ENCODE data around the gene SYT11.
"Not testable (repeated sequence)": the region's sequence is repeated elsewhere in the genome, so short reads cannot be mapped to it uniquely, and the experiment has no call there.

The SYT11 gene

GRCh38 chr1:155860970-155861510, 1.7 kb downstream of the SYT11 start:
- no peak for DNase-seq

DNA sequence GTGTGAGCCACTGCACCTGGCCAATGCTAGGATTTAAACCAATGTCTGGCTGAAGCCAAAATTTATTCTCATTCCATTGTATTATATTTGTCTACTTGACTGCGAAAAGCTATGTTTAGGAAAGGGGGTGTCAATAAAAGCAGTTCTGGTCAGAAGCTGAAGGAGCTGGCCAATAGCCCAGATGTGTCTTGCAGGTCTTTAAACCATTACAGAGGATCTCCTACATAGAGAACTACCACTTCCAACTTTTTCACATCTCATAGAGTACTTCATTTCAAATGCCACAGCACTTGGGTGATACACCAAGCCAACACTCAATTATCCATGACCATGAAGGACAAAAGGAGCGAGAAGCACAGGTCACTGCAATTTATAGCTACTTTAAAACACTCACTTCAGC, 2.5 kb downstream of the SYT11 start:
- DNase-seq = no peak

- no peak for DNase-seq
Measured at GRCh38 chr1:155864393-155864792, 5.0 kb downstream of the SYT11 start.

DNA sequence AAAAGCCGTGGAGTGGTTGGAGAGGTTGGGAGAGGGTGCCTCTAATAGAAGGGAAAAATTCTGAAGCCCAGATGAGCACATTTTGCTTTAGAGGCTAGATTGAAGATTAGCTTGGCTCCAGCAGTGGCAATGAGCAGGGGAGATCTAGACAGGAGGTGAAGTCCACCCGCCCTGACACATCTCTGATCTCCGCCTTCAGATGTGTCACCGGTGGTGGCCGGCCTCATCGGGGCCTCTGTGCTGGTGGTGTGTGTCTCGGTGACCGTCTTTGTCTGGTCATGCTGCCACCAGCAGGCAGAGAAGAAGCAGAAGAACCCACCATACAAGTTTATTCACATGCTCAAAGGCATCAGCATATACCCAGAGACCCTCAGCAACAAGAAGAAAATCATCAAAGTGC, 8.4 kb downstream of the SYT11 start:
- no peak for DNase-seq

- no peak for DNase-seq
Measured at GRCh38 chr1:155871390-155871789, 12.0 kb downstream of the SYT11 start.

DNA sequence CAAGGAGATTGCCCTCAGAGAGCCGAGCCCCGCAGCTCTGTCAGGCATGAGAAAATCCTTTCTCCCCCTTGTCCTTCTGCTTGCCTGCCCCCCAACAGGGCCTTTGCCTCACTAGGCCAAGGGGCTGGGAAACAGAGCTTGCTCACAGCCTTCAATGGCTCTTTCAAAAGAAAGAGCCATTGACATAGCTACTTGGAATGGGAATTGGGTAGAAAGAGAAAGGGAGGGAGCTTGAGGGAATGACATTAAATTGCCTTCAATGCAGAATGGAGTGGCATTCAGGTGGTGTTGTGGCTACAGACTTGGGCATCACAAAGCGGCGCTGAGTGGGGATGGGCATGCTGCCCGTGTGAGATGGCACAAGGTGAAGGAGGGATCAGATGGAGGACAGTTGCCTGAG, 13.2 kb downstream of the SYT11 start:
- DNase-seq = no peak

DNA sequence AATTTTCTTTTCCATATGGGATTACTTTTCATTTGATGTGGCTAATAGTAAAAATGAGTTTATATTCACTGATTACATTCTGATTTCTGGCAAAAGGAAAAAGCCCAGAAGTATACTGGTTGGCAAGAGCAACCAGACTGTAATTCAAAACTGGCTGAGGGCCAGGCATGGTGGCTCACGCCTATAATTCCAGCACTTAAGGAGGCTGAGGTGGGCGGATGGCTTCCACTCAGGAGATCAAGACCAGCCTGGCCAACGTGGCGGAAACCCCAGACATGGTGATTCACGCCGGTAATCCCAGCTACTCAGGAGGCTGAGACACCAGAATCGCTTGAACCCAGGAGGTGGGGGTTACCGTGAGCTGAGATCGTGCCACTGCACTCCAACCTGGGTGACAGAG, 14.5 kb downstream of the SYT11 start:
- no peak for DNase-seq

- no peak for DNase-seq
Measured at GRCh38 chr1:155877945-155878344, 18.6 kb downstream of the SYT11 start.

- DNase-seq = no peak
Measured at GRCh38 chr1:155880251-155880650, 20.9 kb downstream of the SYT11 start.

- no peak for DNase-seq
Measured at GRCh38 chr1:155880950-155881349, 21.6 kb downstream of the SYT11 start.

DNA sequence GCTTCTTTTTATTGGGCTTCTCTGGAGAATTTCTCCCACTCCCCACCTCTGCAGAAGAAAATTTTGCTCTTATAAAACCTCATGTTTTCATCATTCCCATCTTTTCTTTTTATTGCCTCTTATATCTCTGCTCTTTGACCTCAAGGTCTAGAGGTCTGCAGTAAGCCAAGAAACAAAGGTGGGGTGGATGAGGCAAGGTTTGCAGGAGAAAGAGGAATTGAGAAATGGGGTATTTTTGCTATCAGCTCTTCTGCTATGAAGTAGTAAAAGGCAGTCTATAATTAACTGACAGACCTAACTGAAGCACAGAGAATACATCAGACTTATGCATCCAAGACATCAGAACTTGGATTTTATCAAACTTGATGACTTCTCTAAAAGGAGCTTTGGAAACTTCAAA, 22.9 kb downstream of the SYT11 start:
- DNase-seq = no peak

DNA sequence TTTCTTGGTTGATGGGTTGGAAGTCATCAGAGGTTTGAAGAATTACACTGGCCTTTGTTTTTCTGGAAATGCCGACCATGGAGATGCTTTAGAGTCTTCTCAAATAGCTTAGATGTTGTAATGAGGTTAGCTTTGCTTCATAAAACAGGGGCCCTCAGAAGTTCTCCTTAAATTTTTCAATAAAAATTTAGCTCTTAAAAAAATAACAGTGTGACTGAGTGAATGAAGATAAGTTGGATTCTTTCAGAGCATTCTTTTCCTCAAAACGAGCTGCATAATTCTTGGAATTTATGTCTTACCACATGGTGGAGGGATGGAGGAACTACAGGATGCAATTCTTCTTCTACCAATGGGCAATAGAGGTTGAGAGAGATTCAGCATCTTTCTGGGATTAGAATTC, 23.4 kb downstream of the SYT11 start:
- DNase-seq = no peak

DNA sequence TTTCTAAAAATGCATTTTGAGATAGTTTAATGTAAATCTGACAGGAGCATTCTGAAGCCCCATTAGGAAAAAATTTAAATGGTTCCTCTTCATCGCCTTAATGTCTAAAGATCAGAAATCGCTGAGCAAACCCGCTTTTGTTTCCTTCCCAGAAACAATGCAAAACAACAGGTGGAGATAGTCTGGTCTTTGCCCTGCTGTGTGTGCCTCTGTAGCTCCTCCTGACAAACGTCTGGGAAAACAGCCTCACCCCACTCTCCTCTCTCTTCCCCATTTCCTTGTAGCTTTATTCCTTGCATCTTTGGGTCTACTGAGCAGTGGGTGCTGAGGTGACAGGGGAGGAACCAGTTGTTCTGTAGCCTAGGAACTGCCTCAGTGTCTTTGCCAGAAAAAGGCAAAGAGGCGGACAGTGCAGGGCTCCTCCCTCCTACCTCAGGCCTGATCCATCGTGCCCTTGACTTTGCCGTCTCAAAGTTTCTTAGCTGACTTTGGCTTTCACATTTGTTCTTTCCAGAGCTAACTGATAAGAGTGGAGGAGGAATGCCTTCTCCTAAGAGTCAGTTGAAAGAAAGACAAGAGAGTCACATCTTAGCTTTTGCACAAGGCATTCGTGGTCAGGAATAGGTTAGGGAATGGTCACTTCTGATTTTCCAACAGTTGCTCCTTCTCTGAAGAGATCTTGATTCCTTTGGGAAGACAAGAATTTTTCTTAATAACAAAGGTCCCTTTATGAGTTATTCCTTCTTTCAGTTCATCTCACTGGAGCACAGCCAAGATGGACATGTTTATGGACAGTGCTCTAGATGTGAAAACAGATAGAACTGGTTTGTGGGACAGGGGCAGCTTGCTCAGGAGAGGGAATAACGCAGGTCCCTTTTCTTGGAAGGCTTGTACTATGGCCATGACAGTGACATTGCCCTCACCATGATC, 24.9 kb downstream of the SYT11 start:
- DNase-seq = no peak

DNA sequence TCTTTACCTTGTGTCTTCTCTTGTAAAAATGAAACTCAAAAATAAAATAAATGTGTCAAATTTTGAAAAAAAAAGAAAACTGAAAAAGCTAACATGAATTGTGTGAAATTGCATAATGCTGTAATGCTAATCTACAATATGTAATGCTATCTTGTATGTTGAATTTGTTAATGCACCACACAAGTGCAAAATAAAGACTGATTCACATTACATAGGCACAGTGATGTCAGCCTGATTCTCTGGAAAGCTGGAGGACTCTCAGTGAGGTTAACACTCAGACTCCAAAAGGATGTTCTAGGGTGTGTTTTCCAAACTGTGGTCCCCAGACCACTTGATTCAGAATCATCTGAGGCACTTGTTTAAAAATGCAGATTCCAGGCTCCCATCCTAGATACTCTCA, 25.6 kb downstream of the SYT11 start:
- DNase-seq = no peak

DNA sequence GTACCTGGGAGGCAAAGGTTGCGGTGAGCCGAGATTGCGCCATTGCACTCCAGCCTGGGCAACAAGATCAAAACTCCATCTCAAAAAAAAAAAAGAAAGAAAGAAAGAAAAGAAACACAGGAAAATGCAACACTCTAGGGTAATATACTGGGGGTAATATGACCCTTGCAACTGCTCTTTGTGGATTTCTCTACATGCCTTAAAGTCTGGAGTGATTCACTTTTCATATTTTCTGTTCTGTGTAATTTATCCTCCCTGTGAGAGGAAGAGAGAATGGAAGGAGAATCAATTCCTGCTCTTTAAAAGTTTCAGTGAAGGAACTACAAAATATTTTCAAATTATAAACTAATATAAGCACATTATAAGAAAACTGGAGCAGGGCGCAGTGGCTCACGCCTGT, 29.1 kb downstream of the SYT11 start:
- DNase-seq = no peak

- DNase-seq = no peak
Measured at GRCh38 chr1:155889566-155889965, 30.2 kb downstream of the SYT11 start.

DNA sequence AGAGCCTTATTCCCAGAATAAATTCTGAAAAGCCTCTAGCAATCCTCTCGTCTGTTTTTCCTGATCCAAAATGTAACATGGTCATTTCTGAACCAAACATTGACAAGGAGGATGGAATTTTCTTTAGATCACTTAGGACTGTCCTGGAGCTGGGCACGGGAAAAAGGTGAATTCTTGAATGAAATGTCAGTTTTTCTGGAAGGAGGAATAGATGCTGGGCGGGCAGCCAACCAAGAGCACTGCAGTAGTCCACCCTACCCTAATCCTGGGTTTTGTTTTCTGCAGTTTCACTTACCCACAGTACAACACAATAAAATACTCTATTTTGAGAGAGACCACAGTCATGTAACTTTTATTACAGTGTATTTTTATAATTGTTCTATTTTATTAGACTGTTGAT, 30.9 kb downstream of the SYT11 start:
- DNase-seq = no peak

DNA sequence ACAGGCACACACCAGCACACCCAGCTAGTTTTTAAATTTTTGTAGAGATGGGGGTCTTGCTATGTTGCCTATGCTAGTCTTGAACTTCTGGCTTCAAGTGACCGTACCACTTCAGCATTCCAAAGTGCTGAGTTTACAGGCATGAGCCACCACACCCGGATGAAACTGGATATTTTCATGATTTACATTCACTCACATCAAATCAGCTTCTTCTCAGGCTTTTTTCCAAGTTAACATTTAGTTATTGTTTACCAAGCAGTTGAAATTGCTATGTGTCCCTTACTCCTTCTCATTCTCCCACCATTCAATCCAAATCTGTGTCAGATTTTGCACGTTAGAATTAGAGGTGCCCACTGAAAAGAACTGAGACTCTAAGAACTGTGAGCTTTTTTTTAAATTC, 33.4 kb downstream of the SYT11 start:
- DNase-seq = no peak

- DNase-seq = peak; percentile 4 to 17
Measured at GRCh38 chr1:155893389-155894142, 34.2 kb downstream of the SYT11 start.

- not testable (repeated sequence) for DNase-seq
Measured at GRCh38 chr1:155895617-155896016, 36.2 kb downstream of the SYT11 start.

DNA sequence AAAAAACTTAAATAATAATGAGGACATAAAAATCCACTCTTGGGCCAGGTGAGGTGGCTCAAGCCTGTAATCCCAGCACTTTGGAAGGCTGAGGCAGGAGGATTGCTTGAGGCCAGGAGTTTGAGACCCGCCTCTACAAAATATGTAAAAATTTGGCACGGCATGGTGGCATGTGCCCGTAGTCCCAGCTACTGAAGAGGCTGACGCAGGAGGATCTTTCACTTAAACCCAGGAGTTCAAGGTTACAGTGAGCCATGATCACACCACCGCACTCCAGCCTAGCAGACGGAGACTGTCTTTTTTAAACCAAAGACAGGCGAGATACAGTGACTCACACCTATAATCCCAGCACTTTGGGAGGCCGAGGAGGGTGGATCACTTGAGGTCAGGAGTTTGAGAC, 37.1 kb downstream of the SYT11 start:
- not testable (repeated sequence) for DNase-seq

DNA sequence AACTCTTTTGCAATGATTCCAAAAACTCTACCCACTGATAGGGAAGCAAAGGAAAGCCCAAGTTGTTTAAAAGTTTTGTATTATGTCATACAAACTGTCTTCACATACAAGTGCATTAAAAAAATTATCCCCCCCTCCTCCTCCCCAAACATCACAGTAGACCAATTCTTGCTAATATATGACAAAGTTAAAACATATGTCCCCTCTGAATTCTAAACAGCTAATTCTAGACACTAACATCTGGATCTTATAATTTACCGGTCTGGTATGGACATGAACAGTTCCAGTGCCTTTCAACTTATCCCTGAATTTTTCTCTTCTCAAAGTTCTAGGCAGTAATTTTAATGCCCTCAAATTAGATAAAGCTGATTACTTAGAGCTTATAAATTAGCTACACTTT, 38.4 kb downstream of the SYT11 start:
- DNase-seq = no peak

DNA sequence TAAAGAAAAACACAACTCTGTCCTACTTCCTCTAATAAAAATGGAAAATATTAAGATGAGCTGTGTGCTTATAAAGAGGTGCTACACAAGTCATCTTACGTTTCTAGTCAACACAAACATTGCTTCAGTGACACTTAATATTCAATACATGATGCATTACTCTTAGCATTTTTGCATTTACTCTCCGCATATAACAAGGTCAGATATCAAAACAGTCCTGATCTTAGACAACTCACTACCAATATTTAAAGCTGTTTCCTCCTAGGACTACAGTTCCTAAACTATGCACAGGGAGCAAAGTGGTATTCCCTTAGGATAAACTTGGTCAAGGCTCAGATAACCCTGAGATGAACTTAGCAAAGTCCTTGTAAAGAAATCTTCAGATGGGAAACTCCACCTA, 39.5 kb downstream of the SYT11 start:
- DNase-seq = no peak

- DNase-seq = no peak
Measured at GRCh38 chr1:155899683-155900082, 40.3 kb downstream of the SYT11 start.
